GM19099 (cell line): ENCODE measurements around the gene ZNF837.

Experiments used
- POLR2A ChIP-seq: IDR thresholded peaks from 3 replicates; pipeline ENCODE4 v1.6.1; 2011; ENCODE audit warnings: low read depth; ENCODE audit not compliant: insufficient read length; ENCODE audit errors: extremely low read depth

ZNF837 gene

DNA sequence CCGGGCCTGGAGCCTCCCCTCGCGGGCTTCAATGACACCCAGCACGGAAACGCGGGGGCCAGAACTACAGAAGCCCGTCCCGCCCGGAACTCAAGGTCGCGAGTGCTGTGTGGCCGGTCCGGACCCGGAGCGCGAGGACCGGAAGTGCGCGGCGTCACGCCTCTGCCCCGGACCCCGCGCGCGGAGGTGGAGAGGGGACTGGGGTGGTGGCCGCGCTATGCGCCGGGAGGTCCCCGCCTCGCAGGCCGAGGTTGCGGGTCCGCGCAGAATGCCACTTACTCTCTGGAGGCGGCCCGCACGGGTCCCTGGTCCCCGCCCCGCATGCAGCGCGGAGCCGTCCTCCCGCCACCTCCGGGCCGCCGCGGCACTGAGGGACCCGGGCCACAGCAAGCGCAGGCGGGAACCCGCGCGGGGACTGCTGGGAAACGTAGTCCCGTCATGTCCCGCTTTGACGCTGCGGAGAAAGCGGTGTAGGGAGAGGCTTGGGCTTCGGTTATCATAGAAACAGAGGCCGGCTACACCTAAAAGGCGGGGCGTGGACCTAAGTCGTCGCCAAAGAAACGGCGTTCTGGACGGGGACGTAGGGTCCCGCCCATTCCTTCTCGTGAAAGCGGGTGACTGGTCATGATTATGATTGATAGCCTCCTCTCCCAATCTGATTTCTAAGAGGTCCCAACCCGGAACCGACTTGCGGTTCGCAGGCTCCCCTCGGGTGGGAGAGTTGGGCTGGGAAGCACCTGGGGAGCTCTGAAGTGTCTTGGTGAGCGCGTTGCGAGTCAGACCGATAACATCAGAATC is at the start of gene ZNF837:
ZNF837 (minus strand) TSS at position 369 of the 798 bp plus-strand sequence. CDS start 11,698 bp downstream, outside the sequence.
- peak; percentile 88 for TF ChIP-seq POLR2A

GRCh38 chr19:58429745-58430144 is 48.9 kb upstream of the ZNF837 start:
- no peak for TF ChIP-seq POLR2A

DNA sequence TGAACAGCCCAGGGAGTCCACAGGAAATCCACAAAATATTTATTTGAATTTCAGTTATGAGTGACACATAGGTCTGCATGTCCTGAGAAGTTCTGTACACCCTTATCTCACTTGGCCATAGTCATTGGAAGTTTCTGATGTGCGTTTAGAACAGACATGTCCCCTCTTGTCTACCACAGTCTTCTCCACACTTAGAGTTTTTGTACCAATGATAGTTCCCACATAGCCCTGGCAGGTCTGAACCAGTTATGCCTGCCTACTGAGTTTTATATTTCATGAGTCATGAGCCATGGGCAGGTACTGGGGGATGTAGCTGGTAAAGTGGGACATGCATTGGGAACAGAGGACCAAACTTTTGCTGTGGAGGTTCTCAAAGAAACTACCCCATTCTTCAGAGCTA is 47.8 kb upstream of the ZNF837 start:
- no peak for TF ChIP-seq POLR2A

DNA sequence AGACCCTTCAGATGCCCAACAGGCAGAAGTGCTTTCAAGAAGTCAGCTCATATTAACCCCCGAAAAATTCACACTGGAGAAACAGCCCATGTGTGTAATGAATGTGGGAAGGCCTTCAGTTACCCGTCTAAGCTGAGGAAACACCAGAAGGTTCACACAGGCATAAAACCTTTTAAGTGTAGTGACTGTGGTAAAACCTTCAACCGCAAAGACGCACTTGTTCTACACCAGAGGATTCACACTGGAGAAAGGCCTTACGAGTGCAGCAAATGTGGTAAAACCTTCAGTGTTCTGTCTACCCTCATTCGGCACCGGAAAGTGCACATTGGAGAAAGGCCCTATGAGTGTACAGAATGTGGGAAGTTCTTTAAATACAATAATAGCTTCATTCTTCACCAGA is 36.2 kb upstream of the ZNF837 start:
- TF ChIP-seq POLR2A = no peak

DNA sequence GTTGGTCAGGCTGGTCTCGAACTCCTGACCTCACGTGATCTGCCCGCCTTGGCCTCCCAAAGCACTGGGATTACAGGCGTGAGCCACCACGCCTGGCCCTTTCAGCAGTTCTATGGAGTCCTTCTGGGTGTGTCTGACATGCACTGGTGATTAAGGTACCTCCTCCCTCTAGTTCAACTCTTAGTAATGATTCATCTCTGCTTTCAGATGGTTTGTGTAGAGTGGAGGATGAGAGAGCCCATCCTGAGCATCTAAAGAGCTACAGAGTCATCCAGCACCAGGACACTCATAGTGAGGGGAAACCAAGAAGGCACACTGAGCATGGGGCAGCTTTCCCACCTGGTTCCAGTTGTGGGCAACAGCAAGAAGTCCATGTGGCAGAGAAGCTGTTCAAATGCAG is 35.8 kb upstream of the ZNF837 start:
- TF ChIP-seq POLR2A = no peak

GRCh38 chr19:58409010-58409790 is 28.4 kb upstream of the ZNF837 start:
- no peak for TF ChIP-seq POLR2A

- TF ChIP-seq POLR2A = peak; percentile 85
Observed at GRCh38 chr19:58408152-58409009, 27.6 kb upstream of the ZNF837 start, which contains the start of gene ZNF584. TSS of gene ZNF584 (plus strand) at chr19:58408649. CDS start at chr19:58409148, 499 bp downstream.

- no peak for TF ChIP-seq POLR2A
Observed at GRCh38 chr19:58407658-58408151, 26.9 kb upstream of the ZNF837 start.

DNA sequence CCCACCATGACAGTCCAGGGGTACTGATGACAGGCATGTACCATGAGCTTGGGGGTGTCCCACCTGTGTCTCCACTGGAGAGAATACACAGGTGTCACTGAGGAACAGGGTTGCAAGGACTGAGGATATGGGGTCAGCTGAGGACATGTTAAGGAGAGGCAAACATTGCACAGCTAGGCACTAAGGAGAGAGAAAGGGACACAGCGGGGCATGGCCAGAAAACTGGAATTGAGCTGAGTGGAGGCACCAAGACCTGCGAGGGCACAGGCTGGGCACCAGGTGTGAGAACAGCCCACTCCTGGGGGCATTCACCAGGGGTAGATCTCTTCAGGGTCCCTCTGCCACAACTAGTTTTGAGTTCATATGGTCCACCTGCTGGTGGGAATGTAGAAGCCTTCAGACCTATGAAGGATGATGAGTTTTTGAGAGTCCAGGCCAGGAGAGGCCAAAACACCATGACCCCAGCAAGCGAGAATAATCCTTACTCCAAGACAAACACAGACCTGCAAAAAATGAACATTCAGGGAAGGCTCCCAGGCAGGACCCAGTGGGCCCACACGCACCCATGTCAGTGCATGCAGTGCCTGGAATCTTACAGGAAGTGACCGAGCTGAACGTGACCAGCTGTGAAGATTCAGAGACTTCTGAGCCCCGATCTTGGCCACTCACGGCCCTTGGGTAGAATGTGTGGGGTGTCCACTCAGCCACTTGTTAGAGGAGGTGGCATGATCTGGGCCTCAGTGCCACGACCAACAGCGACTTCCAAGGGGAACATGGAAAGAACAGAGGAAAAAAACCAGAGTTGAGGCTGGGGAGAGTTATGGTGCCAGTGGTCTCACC is 26.2 kb upstream of the ZNF837 start:
- no peak for TF ChIP-seq POLR2A

GRCh38 chr19:58401840-58402421 is 21.1 kb upstream of the ZNF837 start:
- TF ChIP-seq POLR2A = no peak

GRCh38 chr19:58400916-58401839 is 20.3 kb upstream of the ZNF837 start:
- peak; percentile 85 for TF ChIP-seq POLR2A

- no peak for TF ChIP-seq POLR2A
Observed at GRCh38 chr19:58400316-58400915, 19.6 kb upstream of the ZNF837 start.
